AG08396 (cell line): ENCODE measurements around the gene C10orf90.

Experiments
- DNase-seq: peaks from one replicate; pipeline ENCODE4 v3.0.0; 2012; ENCODE audit warnings: low spot score, mixed read lengths

C10orf90 gene

GRCh38 chr10:126502441-126502840, 168.1 kb downstream of the C10orf90 start:
- no peak for DNase-seq

GRCh38 chr10:126501828-126502227, 168.7 kb downstream of the C10orf90 start:
- no peak for DNase-seq

- peak; percentile 37 for DNase-seq
These were observed 169.6 kb downstream of the C10orf90 start for GRCh38 chr10:126500866-126501265.

GRCh38 chr10:126500185-126500584, 170.3 kb downstream of the C10orf90 start:
- DNase-seq, result no peak

GRCh38 chr10:126499744-126500143, 170.7 kb downstream of the C10orf90 start:
- no peak for DNase-seq

- DNase-seq, result no peak
These were observed 172.8 kb downstream of the C10orf90 start for GRCh38 chr10:126497672-126498071.

- no peak for DNase-seq
These were observed 173.5 kb downstream of the C10orf90 start for GRCh38 chr10:126496771-126497545.

GRCh38 chr10:126491476-126491875, 179.0 kb downstream of the C10orf90 start:
- no peak for DNase-seq

- DNase-seq, result no peak
These were observed 189.3 kb downstream of the C10orf90 start for GRCh38 chr10:126481181-126481580.

- no peak for DNase-seq
These were observed 189.8 kb downstream of the C10orf90 start for GRCh38 chr10:126480648-126481047.

- DNase-seq, result no peak
These were observed 191.1 kb downstream of the C10orf90 start for GRCh38 chr10:126479280-126479895.

GRCh38 chr10:126478546-126478945, 191.9 kb downstream of the C10orf90 start:
- no peak for DNase-seq

- DNase-seq, result no peak
These were observed 194.2 kb downstream of the C10orf90 start for GRCh38 chr10:126476246-126476645.

- DNase-seq, result no peak
These were observed 195.3 kb downstream of the C10orf90 start for GRCh38 chr10:126475074-126475691.

- DNase-seq, result no peak
These were observed 196.5 kb downstream of the C10orf90 start for GRCh38 chr10:126474031-126474430.

- DNase-seq, result no peak
These were observed 199.5 kb downstream of the C10orf90 start for GRCh38 chr10:126470991-126471390.

GRCh38 chr10:126469692-126470091, 200.8 kb downstream of the C10orf90 start:
- DNase-seq, result no peak

GRCh38 chr10:126468876-126469643, 201.4 kb downstream of the C10orf90 start:
- DNase-seq, result no peak

GRCh38 chr10:126468467-126468866, 202.0 kb downstream of the C10orf90 start:
- no peak for DNase-seq

GRCh38 chr10:126465771-126466170, 204.7 kb downstream of the C10orf90 start:
- no peak for DNase-seq

- no peak for DNase-seq
These were observed 207.2 kb downstream of the C10orf90 start for GRCh38 chr10:126463286-126463685.

- DNase-seq, result no peak
These were observed 209.1 kb downstream of the C10orf90 start for GRCh38 chr10:126461289-126461940.
